HepG2 (cell line): ENCODE data around the gene ABCA3. TPM values are rescaled to one million over a fixed set of nuclear protein-coding genes. Genes with fewer than 3 reads are reported as not detected.
A peak's percentile ranks its signal among the peaks of the same experiment; 100 is the strongest.

ENCODE experiments used
- ATF3 ChIP-seq: sonication (generic); formaldehyde crosslinking; IDR thresholded peaks from 2 replicates; pipeline ENCODE4 v1.4.0; 2020; ENCODE audit warnings: missing genetic modification reagents
- BCL6 ChIP-seq: IDR thresholded peaks from 2 replicates; pipeline ENCODE4 v1.6.1; 2016; ENCODE audit warnings: missing genetic modification reagents, missing compliant biosample characterization
- EED ChIP-seq: sonication (generic); formaldehyde crosslinking; IDR thresholded peaks from 2 replicates; pipeline ENCODE4 v1.5.0; 2020; ENCODE audit warnings: mild to moderate bottlenecking, missing genetic modification reagents
- HDAC1 ChIP-seq: sonication (generic); formaldehyde crosslinking; IDR thresholded peaks from 2 replicates; pipeline ENCODE4 v1.5.1; 2020; ENCODE audit warnings: mild to moderate bottlenecking, missing genetic modification reagents
- IKZF4 ChIP-seq: sonication (generic); formaldehyde crosslinking; IDR thresholded peaks from 2 replicates; pipeline ENCODE4 v1.5.1; 2020; ENCODE audit warnings: borderline replicate concordance, mild to moderate bottlenecking, low read depth, missing genetic modification reagents; ENCODE audit errors: not compliant biosample characterization
- MNT ChIP-seq: fragments of 450-650 bp; IDR thresholded peaks from 2 replicates; pipeline ENCODE4 v1.6.1; 2016
- PRDM15 ChIP-seq: sonication (generic); formaldehyde crosslinking; IDR thresholded peaks from 2 replicates; pipeline ENCODE4 v1.4.0; 2020; ENCODE audit warnings: missing genetic modification reagents
- SMC3 ChIP-seq: IDR thresholded peaks from 2 replicates; pipeline ENCODE4 v1.6.1; 2011; ENCODE audit warnings: low read length, improper control_type of control experiment
- SNAPC4 ChIP-seq: sonication (generic); formaldehyde crosslinking; IDR thresholded peaks from 2 replicates; pipeline ENCODE4 v1.4.0; 2020; ENCODE audit warnings: mild to moderate bottlenecking, missing genetic modification reagents
- ZFY ChIP-seq: sonication (generic); formaldehyde crosslinking; IDR thresholded peaks from 2 replicates; pipeline ENCODE4 v1.4.0; 2020; ENCODE audit warnings: missing genetic modification reagents
- ZNF20 ChIP-seq: sonication (generic); formaldehyde crosslinking; IDR thresholded peaks from 2 replicates; pipeline ENCODE4 v1.4.0; 2020; ENCODE audit warnings: mild to moderate bottlenecking, moderate library complexity, missing genetic modification reagents
- ZNF253 ChIP-seq: sonication (generic); formaldehyde crosslinking; IDR thresholded peaks from 2 replicates; pipeline ENCODE4 v1.8.0; 2022; ENCODE audit warnings: mild to moderate bottlenecking, missing genetic modification reagents, borderline replicate concordance
- ZNF260 ChIP-seq: sonication (generic); formaldehyde crosslinking; IDR thresholded peaks from 2 replicates; pipeline ENCODE4 v1.4.0; 2020; ENCODE audit warnings: missing genetic modification reagents, low read depth, mild to moderate bottlenecking, borderline replicate concordance
- ZNF768 ChIP-seq: sonication (generic); formaldehyde crosslinking; IDR thresholded peaks from 2 replicates; pipeline ENCODE4 v1.4.0; 2020; ENCODE audit warnings: missing genetic modification reagents
- ZNF850 ChIP-seq: sonication (generic); formaldehyde crosslinking; conservative IDR thresholded peaks from 2 replicates; pipeline ENCODE4 v1.9.0; 2021; ENCODE audit warnings: mild to moderate bottlenecking, missing genetic modification reagents
- ZNF883 ChIP-seq: sonication (generic); formaldehyde crosslinking; IDR thresholded peaks from 2 replicates; pipeline ENCODE4 v1.5.1; 2020; ENCODE audit warnings: mild to moderate bottlenecking, missing genetic modification reagents; ENCODE audit errors: not compliant biosample characterization
- polyA plus RNA-seq, 8 experiments: library from polyadenylated mRNA; depleted of rRNA in 3 of 8; stranded (reverse) in 7 of 8; unstranded in 1 of 8; fragments of >200 nt; fragmentation: Illumina TruSeq in 4 of 8; extraction: Trizol in 4 of 8; gene quantifications; 2 replicates each; pipeline versions ENCODE4 v1.2.1 to v1.2.3, GENCODE V29; 2011 to 2016; ENCODE audit warnings: low read depth in 4 of 8, missing spikeins in 1 of 8, mixed read lengths in 1 of 8; ENCODE audit not compliant: insufficient read depth in 1 of 8
- total RNA-seq, 5 experiments: library from RNA; depleted of rRNA; stranded (reverse); fragments of >200 nt; fragmentation: Illumina TruSeq; extraction: Trizol; gene quantifications; 2 replicates each; pipeline ENCODE4 v1.2.3, GENCODE V29; 2016; ENCODE audit warnings: low read depth in 1 of 5

Gene ABCA3
- total and polyA plus RNA-seq, 2 of the 13 experiments (the other 11 are each of a cell fraction or from before 2014, with no cell fraction given): 0.60 to 1.5 TPM

- TF ChIP-seq SNAPC4 (CRISPR knock-in tag): no peak
- no peak for TF ChIP-seq ZNF260 (CRISPR knock-in tag)
- no peak for TF ChIP-seq ATF3 (CRISPR knock-in tag)
- no peak; the same call in 1 of the 2 replicates for TF ChIP-seq BCL6
- peak; percentile 39 for TF ChIP-seq ZNF883 (CRISPR knock-in tag)
- TF ChIP-seq SMC3: no peak
- peak; percentile 68 for TF ChIP-seq MNT
- TF ChIP-seq IKZF4 (CRISPR knock-in tag): peak; percentile 5
- no peak for TF ChIP-seq ZNF850
- TF ChIP-seq HDAC1 (CRISPR knock-in tag): peak; percentile 25; the same call in 1 of the 2 replicates
- TF ChIP-seq ZFY (CRISPR knock-in tag): peak; percentile 41; the same call in 1 of the 2 replicates
- no peak for TF ChIP-seq PRDM15
- 0 out of 2 replicates have a peak, but pooled peaks have one; percentile 10 for TF ChIP-seq ZNF253 (CRISPR knock-in tag)
- TF ChIP-seq ZNF20 (CRISPR knock-in tag): no peak
- peak; percentile 93 for TF ChIP-seq EED (CRISPR knock-in tag)
- TF ChIP-seq ZNF768 (CRISPR knock-in tag): peak; percentile 58; the same call in 1 of the 2 replicates
Measured at GRCh38 chr16:2339521-2340484, 725 bp downstream of the ABCA3 start (continued).
